Measurements from ENCODE around the gene SLC46A3.

- TF ChIP-seq ZBTB2 (CRISPR knock-in tag; IDR thresholded peaks at IDR 0.05; ENCODE audit: low read depth) (no peak), FOXO4 (CRISPR knock-in tag; conservative IDR thresholded peaks at IDR 0.05) (no peak), EP300 (IDR thresholded peaks at IDR 0.05; ENCODE audit: low read depth in 2 of 2, low read length in 2 of 2) (no peak), EP300 (CRISPR knock-in tag; IDR thresholded peaks at IDR 0.05; ENCODE audit: borderline replicate concordance) (no peak), CEBPG (CRISPR knock-in tag; IDR thresholded peaks at IDR 0.05) (no peak)
Measured at GRCh38 chr13:28654276-28654675, 64.5 kb downstream of the SLC46A3 start.
